ENCODE measurements around the gene SMARCD2.

SMARCD2 gene

DNA sequence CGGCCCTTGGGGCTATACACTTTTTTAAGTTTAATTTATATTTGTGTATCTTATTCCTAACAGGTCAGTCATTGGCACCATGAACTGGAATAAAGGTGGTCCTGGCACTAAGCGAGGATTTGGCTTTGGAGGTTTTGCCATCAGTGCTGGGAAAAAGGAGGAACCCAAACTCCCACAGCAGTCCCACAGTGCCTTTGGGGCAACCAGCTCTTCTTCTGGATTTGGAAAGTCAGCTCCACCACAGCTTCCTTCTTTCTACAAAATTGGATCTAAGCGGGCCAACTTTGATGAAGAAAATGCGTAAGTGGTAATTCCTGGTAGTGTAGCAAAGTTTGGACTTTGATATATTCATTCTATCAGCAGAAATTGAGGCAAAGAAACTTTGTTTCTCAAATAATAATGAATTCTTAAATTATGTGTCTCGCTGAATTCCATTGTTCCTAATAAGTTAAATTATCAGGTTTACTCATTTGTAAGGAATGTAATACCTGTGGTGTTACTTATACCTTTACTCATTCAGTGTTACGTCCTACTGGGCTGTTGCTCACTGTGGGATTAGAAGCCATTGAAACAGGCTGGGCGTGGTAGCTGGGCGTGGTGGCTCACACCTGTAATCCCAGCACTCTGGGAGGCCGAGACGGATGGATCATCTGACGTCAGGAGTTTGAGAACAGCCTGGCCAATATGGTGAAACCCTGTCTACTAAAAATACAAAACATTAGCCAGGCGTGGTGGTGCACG lies 55.3 kb downstream of the SMARCD2 start:
- H3K4me3 ChIP-seq (ENCODE audit: low read length) = no peak overlapping the region
- DNase-seq (ENCODE audit: low read depth) = no peak
- TF ChIP-seq, protein P1, sequence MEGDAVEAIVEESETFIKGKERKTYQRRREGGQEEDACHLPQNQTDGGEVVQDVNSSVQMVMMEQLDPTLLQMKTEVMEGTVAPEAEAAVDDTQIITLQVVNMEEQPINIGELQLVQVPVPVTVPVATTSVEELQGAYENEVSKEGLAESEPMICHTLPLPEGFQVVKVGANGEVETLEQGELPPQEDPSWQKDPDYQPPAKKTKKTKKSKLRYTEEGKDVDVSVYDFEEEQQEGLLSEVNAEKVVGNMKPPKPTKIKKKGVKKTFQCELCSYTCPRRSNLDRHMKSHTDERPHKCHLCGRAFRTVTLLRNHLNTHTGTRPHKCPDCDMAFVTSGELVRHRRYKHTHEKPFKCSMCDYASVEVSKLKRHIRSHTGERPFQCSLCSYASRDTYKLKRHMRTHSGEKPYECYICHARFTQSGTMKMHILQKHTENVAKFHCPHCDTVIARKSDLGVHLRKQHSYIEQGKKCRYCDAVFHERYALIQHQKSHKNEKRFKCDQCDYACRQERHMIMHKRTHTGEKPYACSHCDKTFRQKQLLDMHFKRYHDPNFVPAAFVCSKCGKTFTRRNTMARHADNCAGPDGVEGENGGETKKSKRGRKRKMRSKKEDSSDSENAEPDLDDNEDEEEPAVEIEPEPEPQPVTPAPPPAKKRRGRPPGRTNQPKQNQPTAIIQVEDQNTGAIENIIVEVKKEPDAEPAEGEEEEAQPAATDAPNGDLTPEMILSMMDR (conservative IDR thresholded peaks at IDR 0.05; ENCODE audit: low read depth, low read length) = no peak

DNA sequence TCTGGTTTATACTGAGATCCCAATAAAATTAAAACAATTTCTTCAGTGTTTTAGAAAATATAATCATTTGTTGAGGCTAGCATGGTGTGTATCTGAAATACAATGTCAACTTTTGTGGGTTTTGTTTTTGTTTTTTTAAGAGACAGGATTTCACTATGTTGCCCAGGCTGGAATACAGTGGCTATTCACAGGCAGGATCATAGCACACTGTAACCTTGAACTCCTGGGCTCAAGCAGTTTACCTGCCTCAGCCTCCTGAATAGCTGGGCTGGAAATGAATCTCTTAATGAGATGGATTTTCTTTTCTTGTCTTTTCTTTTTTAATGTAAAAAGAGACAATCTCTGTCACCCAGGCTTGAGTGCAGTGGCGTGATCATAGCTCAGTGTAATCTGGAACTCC lies 56.4 kb downstream of the SMARCD2 start:
- DNase-seq (ENCODE audit: low read depth) = no peak
- TF ChIP-seq, protein P1 (conservative IDR thresholded peaks at IDR 0.05; ENCODE audit: low read depth, low read length) = no peak
- no peak overlapping the region for H3K4me3 ChIP-seq (ENCODE audit: low read length)

DNA sequence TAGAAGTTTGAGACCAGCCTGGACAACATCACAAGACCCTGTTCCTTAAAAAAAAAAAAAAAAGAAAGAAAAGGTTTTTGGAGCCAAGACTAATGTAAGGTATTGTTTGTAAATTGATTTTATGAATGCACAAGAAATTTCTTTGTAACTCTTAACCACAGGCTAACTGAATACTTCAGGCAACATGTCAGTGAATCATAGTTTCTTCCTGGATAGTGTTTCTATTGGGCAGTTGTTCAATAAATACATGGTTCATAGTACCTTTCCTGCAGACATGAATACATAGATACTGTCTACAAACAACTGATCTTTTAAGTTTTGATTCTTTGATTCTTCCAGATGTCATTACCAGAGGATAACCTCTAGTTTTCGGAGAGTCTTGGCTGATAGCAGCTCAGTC lies 56.9 kb downstream of the SMARCD2 start:
- no peak for DNase-seq (ENCODE audit: low read depth)
- TF ChIP-seq, protein P1 (conservative IDR thresholded peaks at IDR 0.05; ENCODE audit: low read depth, low read length) = no peak
- H3K4me3 ChIP-seq (ENCODE audit: low read length) = no peak overlapping the region

DNA sequence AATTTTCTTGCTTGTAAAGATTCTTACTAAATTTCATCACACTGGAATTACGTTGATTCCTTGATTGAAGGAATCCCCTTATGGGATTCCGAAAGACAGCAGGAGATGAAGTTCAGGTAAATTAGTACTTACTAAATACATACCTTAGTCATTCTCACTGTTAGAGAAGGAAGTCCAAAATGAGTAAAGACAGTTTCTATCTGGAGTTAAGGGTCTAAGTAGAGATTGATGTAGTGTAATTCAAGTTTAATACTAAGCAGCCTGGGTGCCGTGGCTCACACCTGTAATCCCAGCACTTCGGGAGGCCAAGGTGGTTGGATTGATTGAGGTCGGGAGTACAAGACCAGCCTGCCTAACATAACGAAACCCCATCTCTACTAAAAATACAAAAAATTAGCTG lies 59.0 kb downstream of the SMARCD2 start:
- TF ChIP-seq, protein P1 (conservative IDR thresholded peaks at IDR 0.05; ENCODE audit: low read depth, low read length) = no peak
- no peak for DNase-seq (ENCODE audit: low read depth)
- H3K4me3 ChIP-seq (ENCODE audit: low read length) = no peak overlapping the region

Measured in retinal pigment epithelial cell (primary cell).